Immature natural killer cell (primary cell): ENCODE data around the gene DUSP14. TPM values are rescaled to one million over a fixed set of nuclear protein-coding genes. Genes with fewer than 3 reads are reported as not detected.
"Not testable (repeated sequence)": the region's sequence is repeated elsewhere in the genome, so short reads cannot be mapped to it uniquely, and the experiment has no call there.

Experiments used
- DNase-seq, 3 donors: peaks; one replicate each; pipeline ENCODE4 v3.0.0; 2022; ENCODE audit warnings: mixed read lengths in 1 of 3
- H3K27ac Mint-ChIP-seq, 6 donors: one replicate each; pipeline ENCODE4 v1.8.0; 2020; ENCODE audit warnings: mixed read lengths in 6 of 6, mild to moderate bottlenecking in 5 of 6, inconsistent platforms in 4 of 6, moderate library complexity in 3 of 6
- H3K27me3 Mint-ChIP-seq, 3 donors: one replicate each; pipeline ENCODE4 v1.8.0; 2020 to 2021; ENCODE audit warnings: low read depth in 3 of 3, mild to moderate bottlenecking in 3 of 3, mixed read lengths in 3 of 3, moderate library complexity in 3 of 3, inconsistent platforms in 1 of 3
- H3K36me3 Mint-ChIP-seq, 3 donors: one replicate each; pipeline ENCODE4 v1.8.0; 2020; ENCODE audit warnings: mixed read lengths in 3 of 3, inconsistent platforms in 2 of 3, mild to moderate bottlenecking in 2 of 3
- H3K4me1 Mint-ChIP-seq, 2 donors: one replicate each; pipeline ENCODE4 v1.8.0; 2020; ENCODE audit warnings: inconsistent platforms in 2 of 2, mild to moderate bottlenecking in 2 of 2, mixed read lengths in 2 of 2, moderate library complexity in 1 of 2
- H3K4me3 Mint-ChIP-seq, 5 donors: one replicate each; pipeline ENCODE4 v1.8.0; 2020; ENCODE audit warnings: mild to moderate bottlenecking in 5 of 5, mixed read lengths in 5 of 5, inconsistent platforms in 3 of 5, moderate library complexity in 3 of 5
- H3K9me3 Mint-ChIP-seq, 6 donors: one replicate each; pipeline ENCODE4 v1.8.0; 2020; ENCODE audit warnings: mild to moderate bottlenecking in 6 of 6, mixed read lengths in 6 of 6, inconsistent platforms in 4 of 6, moderate library complexity in 3 of 6
- polyA plus RNA-seq, 3 donors: library from polyadenylated mRNA; unstranded; fragments of 300-500 nt; fragmentation: Illumina TruSeq; gene quantifications; one replicate each; pipeline ENCODE4 v1.2.3, GENCODE V29; 2021

The DUSP14 gene, protein sequence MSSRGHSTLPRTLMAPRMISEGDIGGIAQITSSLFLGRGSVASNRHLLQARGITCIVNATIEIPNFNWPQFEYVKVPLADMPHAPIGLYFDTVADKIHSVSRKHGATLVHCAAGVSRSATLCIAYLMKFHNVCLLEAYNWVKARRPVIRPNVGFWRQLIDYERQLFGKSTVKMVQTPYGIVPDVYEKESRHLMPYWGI
- polyA plus RNA-seq, result 10 to 100 TPM; 18.1 to 25.9 (median 19.2) TPM

DNA sequence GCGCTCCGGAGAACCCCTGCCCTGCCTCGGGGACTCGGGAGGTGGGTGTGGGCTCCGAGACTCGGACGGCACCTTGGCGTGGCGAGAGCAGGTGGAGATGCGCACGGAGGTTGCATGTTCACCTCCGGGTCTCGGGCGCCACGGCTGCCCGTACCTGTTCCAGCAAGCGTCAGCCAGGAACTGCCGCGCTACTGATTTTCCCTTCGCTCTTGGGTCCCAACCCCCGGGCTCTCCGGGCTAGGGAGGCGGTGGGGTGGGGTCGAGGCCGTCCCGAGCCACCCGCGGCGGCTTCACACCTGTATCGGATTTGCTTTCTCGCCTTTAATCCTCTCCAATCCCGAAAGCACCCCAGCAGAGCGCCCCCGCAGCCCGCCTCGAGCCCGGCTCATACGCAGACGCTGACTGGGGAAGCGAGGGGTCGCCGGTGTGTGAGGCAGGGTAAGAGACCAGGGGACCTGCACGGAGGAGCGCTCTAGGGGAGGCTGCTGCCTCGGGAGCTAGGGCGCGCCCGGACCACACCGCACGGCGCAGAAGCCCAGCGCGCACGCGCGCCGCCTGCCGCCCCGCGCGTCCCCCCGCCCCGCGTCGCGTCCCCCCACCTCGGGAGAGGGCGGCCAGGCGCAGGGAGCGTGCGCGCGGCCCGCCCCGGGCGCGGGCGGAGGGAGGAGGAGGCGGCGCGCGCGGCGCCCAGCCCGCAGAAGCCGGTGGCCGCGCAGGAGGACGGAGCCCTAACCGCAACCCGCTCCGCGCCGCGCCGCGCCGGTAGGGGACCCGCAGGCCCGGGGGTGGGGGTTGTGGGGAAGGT is at the start of gene DUSP14:
Gene DUSP14 (plus strand): TSS at position 695 of the 805 bp plus-strand sequence. CDS start 22,382 bp downstream, outside the sequence.
- Mint-ChIP-seq H3K27ac (peak within 1 kb of the TSS; percentile 75 to 93 (median 88)), H3K4me3 (peak within 1 kb of the TSS; percentile 91 to 96 (median 93)), H3K36me3 (no peaks in the 10 kb centered on the region), H3K9me3 (peaks cover 0 to 3% (median 0%) of the 10 kb centered on the region in 6 donors), H3K27me3 (peaks cover 5 to 8% (median 6%) of the 10 kb centered on the region in 3 donors), H3K4me1 (peaks cover 28 to 29% of the 10 kb centered on the region in 2 donors)
- peak; percentile 81 to 86 (median 85) for DNase-seq

DNA sequence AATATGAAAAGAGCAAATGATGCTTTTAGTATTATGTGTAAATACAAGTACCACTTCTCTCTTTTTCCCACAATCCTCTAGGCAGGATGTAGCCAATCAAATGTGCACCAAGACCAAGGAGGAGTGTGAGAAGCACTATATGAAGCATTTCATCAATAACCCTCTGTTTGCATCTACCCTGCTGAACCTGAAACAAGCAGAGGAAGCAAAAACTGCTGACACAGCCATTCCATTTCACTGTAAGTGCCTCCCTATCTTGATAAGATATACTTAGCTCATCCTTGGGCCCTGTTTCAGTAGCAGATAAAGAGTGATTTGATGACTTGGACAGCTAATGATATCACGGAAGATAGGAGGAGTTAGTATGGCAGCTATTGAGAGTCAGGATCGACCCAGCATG is 49.3 kb upstream of the DUSP14 start:
- H3K4me1 Mint-ChIP-seq, result peaks cover 0 to 2% of the 10 kb centered on the region in 2 donors
- H3K27me3 Mint-ChIP-seq, result no peaks in the 10 kb centered on the region
- H3K27ac Mint-ChIP-seq, result no peak overlapping the region
- no peak overlapping the region for H3K4me3 Mint-ChIP-seq
- H3K9me3 Mint-ChIP-seq, result no peaks in the 10 kb centered on the region
- peaks cover 7 to 35% (median 23%) of the 10 kb centered on the region in 3 donors for H3K36me3 Mint-ChIP-seq
- no peak for DNase-seq

DNA sequence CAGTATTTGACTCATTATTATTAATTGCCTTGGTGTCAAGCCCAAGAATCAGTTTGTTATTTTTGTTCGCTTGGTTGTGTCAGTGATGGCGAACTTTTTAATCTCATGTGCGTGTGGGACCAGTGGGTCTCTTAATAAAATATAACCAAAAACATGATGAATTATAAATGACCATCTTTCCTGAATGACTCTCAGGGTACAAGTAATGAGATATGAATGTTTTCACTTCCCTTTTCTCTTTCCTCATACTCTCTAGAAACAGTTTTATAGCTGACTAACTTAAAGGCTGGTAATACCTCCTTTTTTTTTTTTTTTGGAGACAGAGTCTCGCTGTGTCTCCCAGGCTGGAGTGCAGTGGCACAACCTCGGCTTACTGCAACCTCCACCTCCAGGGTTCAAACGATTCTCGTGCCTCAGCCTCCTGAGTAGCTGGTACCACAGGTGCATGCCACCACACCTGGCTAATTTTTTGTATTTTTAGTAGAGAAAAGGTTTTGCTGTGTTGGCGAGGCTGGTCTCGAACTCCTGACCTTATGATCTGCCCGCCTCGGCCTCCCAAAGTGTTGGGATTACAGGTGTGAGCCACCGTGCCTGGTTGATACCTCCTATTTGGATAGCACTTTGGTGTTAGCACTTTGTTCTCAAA is 48.2 kb upstream of the DUSP14 start:
- H3K27me3 Mint-ChIP-seq, H3K4me3 Mint-ChIP-seq, DNase-seq, H3K27ac Mint-ChIP-seq, H3K4me1 Mint-ChIP-seq, H3K9me3 Mint-ChIP-seq: not testable (repeated sequence)
- peaks cover 7 to 36% (median 27%) of the 10 kb centered on the region in 3 donors for H3K36me3 Mint-ChIP-seq

DNA sequence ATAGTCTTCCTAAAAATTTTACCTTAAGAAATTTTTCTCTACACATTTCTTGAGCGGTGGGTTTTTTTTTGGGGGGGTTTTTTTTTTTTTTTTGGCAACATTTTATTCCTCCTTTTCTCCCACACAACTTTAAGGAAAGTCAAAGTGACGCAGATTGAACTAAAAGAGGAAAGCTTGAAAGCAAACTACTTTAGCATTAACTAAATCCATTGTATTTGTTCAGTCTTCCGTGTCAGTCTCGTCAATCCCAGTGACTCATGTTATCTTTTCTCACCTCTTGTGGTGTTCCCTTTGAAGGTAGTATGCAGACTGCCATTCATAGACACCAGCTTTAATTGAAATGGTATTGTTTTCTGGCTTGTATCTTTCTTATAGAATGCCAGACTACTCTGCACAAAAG is 43.7 kb upstream of the DUSP14 start:
- Mint-ChIP-seq H3K9me3 (no peaks in the 10 kb centered on the region), H3K27me3 (no peaks in the 10 kb centered on the region), H3K36me3 (peaks cover 7 to 39% (median 8%) of the 10 kb centered on the region in 3 donors), H3K4me3 (no peak overlapping the region), H3K4me1 (no peaks in the 10 kb centered on the region), H3K27ac (no peak overlapping the region)
- DNase-seq, result no peak

DNA sequence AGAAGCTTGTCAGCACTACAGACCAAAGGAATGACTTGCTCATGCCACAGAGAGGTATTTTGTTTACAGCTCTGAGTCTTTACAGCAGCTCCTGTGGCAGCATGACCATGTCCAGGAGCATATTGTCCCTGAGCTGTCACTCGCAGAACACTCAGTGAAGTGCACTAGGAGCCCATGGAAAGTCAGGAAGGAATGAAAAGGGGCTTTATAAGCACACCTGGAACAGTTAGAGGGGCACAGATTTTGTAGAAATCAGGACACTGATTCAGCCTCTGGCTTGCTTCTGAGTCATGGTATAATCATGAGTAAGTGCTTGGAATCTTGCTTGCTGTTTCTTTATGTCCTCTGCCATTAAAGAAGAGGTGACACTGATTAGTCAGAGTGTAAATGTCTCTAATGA is 42.0 kb upstream of the DUSP14 start:
- no peak overlapping the region for H3K27ac Mint-ChIP-seq
- H3K4me1 Mint-ChIP-seq, result no peaks in the 10 kb centered on the region
- H3K36me3 Mint-ChIP-seq, result peaks cover 8 to 41% (median 12%) of the 10 kb centered on the region in 3 donors
- DNase-seq, result no peak
- H3K9me3 Mint-ChIP-seq, result no peaks in the 10 kb centered on the region
- H3K27me3 Mint-ChIP-seq, result no peaks in the 10 kb centered on the region
- H3K4me3 Mint-ChIP-seq, result no peak overlapping the region

DNA sequence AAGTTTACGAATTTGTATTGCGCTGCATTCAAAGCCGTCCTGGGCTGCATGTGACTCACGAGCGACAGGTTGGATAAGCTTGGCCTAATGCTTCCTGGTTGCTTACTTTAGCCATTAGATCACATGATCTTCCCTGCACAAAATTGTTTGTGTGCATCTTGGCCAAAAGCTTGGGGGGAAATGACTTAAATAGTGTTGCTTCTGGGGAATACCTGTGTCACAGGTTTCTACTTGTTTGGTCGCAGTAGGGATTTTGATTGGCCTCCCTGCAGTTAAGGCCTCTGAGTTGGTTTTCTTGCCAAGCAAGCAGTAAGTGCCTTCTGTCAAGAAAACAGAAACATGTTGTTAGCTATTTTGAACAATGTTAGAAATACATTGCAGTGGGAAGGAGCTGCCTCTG is 39.6 kb upstream of the DUSP14 start:
- Mint-ChIP-seq H3K27ac (no peak overlapping the region), H3K4me3 (no peak overlapping the region), H3K36me3 (peaks cover 4 to 33% (median 12%) of the 10 kb centered on the region in 3 donors)

DNA sequence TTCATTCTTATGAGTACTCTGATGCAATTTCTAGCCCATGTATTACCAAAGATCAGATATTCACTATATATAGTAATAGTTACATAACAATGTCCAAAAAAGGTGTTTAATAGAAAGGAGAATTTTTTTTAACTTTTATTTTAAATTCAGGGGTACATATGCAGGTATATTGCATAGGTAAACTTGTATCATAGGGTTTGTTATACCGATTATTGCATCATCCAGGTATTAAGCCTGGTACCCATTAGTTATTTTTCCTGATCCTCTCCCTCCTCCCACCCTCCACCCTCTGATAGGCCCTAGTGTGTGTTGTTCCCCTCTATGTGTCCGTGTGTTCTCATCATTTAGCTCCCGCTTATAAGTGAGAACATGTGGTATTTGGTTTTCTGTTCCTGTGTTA is 31.9 kb upstream of the DUSP14 start:
- H3K36me3 Mint-ChIP-seq, result peaks cover 4 to 14% (median 9%) of the 10 kb centered on the region in 3 donors
- not testable (repeated sequence) for H3K27ac Mint-ChIP-seq, H3K9me3 Mint-ChIP-seq, DNase-seq, H3K4me3 Mint-ChIP-seq, H3K27me3 Mint-ChIP-seq, H3K4me1 Mint-ChIP-seq

More for the DNA sequence above, 39.6 kb upstream of the DUSP14 start:
- H3K9me3 Mint-ChIP-seq, result no peaks in the 10 kb centered on the region
- H3K27me3 Mint-ChIP-seq, result no peaks in the 10 kb centered on the region
- H3K4me1 Mint-ChIP-seq, result no peaks in the 10 kb centered on the region
- DNase-seq, result no peak

DNA sequence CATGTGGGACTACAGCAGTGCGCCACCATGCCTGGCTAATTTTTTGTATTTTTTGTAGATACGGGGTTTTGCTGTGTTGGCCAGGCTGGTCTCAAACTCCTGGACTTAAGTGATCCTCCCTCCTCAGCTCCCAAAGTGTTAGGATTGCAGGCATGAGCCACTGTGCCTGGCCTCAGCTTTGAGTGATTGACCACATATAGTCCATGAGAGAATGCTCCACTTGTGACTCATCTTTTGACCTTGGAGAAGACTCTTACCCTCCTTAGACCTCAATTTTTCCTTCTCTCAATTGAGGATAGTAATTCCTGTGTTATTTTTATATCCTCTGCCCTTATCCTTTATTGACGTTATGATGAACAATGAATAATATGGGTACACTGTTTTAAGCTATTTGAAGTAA is 30.9 kb upstream of the DUSP14 start:
- H3K9me3 Mint-ChIP-seq, result no peaks in the 10 kb centered on the region
- no peaks in the 10 kb centered on the region for H3K27me3 Mint-ChIP-seq
- H3K4me3 Mint-ChIP-seq, result no peak overlapping the region
- peaks cover 4 to 14% (median 9%) of the 10 kb centered on the region in 3 donors for H3K36me3 Mint-ChIP-seq
- DNase-seq, result no peak
- no peak overlapping the region for H3K27ac Mint-ChIP-seq
- H3K4me1 Mint-ChIP-seq, result no peaks in the 10 kb centered on the region

DNA sequence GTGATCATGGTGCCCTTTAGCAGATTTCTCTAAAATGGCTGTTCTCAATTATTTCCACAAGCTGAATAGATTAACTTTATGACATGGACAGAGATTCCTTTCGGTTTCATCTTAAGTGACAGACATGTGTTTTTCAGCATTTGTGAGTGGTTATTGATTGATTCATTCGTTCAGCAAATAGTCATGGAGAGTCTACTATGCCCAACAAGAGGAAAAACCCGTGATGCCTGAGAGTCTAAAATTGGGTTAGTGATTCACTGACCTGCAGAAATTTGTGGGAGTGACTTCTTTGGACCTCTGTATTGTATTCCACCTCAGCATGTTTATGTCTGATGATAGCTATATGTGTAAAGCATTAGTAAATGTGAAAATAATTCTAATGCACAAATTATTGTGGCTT is 28.0 kb upstream of the DUSP14 start:
- peaks cover 9 to 25% (median 13%) of the 10 kb centered on the region in 3 donors for H3K36me3 Mint-ChIP-seq
- H3K4me1 Mint-ChIP-seq, result no peaks in the 10 kb centered on the region
- no peaks in the 10 kb centered on the region for H3K27me3 Mint-ChIP-seq
- no peak for DNase-seq
- H3K27ac Mint-ChIP-seq, result peak overlapping the region in 1 of 6 donors; percentile 23
- no peak overlapping the region for H3K4me3 Mint-ChIP-seq
- H3K9me3 Mint-ChIP-seq, result no peaks in the 10 kb centered on the region

DNA sequence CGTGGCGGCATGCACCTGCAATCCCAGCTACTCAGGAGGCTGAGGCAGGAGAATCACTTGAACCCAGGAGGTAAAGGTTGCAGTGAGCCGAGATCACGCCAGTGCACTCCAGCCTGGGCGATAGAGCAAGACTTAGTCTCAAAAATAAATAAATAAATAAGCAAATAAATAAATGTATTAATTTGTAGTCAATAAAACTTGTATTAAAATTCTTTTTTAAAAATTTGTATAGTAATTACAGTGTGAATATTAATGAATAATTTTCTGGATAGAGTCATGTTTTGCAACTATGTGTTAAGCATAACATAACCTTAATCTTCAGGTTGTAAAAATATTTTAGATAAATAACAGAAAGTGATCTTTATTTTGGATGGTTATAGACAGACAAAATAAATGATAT is 27.2 kb upstream of the DUSP14 start:
- H3K9me3 Mint-ChIP-seq, result no peaks in the 10 kb centered on the region
- H3K27me3 Mint-ChIP-seq, result no peaks in the 10 kb centered on the region
- no peak overlapping the region for H3K4me3 Mint-ChIP-seq
- H3K27ac Mint-ChIP-seq, result no peak overlapping the region
- no peak for DNase-seq
- H3K4me1 Mint-ChIP-seq, result no peaks in the 10 kb centered on the region
- peaks cover 9 to 26% (median 13%) of the 10 kb centered on the region in 3 donors for H3K36me3 Mint-ChIP-seq

DNA sequence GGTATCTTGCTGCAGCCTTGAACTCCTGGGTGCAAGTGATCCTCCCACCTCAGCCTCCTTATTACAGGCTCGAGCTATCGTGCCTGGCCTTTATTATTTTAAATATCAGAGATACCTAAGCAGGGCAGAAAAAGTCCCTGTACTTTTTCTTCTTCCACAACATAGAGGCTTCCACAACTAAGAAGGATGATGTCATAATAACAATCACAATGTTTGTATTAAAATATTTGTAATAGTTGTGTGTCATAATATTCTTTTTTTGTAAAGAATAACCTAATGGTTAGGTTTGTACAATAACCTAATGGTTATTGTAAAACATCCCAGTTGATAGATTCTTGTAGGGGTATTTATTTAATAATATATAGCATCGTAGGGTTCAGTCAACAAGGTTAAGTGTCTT is 26.7 kb upstream of the DUSP14 start:
- no peak overlapping the region for H3K4me3 Mint-ChIP-seq
- H3K27me3 Mint-ChIP-seq, result no peaks in the 10 kb centered on the region
- no peaks in the 10 kb centered on the region for H3K4me1 Mint-ChIP-seq
- H3K27ac Mint-ChIP-seq, result no peak overlapping the region
- DNase-seq, result no peak
- peaks cover 9 to 26% (median 13%) of the 10 kb centered on the region in 3 donors for H3K36me3 Mint-ChIP-seq
- no peaks in the 10 kb centered on the region for H3K9me3 Mint-ChIP-seq

DNA sequence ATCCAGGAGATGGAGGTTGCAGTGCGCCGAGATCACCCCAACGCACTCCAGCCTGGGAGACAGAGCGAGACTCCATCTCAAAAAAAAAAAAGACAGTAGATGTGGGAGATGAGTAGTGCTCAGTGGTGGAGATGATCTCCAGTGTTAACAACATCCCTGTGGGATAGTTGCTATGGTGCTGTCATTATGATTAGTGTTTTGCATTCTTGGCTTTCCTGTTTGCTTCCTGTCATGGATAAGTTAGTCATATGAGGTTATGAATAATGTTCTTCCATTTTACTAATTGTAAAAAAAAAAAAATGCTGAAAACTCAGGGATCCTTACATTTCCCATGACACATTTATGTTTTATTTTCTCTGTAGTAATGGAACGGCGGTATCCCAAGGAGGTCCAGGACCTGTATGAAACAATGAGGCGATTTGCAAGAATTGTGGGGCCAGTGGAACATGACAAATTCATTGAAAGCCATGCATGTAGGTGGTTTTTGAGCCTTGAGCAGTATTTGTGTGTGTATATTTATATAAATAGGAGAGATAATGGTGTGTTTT is 24.5 kb upstream of the DUSP14 start:
- no peak for DNase-seq
- Mint-ChIP-seq H3K36me3 (peaks cover 10 to 28% (median 13%) of the 10 kb centered on the region in 3 donors), H3K27ac (no peak overlapping the region), H3K4me3 (no peak overlapping the region), H3K4me1 (no peaks in the 10 kb centered on the region), H3K27me3 (no peaks in the 10 kb centered on the region), H3K9me3 (no peaks in the 10 kb centered on the region)

DNA sequence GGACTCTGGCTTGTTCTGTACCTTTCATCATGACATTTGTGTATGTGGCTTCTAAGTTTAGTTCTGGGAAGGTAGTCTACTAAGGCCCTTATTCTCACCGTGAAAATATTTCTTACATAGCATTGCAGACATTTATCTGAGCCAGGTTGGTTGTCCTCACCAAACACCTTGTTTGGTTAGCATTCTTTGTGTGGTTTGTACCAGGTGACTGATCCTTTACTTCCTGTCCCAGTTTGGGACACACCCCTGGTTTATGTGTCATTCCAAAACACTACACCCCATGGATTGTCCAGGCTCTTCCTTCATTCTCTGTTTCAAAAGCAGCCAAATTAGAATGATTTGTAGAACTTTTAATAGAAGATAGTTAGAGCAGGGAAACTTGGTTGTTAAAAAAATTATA is 23.2 kb upstream of the DUSP14 start:
- DNase-seq, result no peak
- peaks cover 18 to 34% (median 22%) of the 10 kb centered on the region in 3 donors for H3K36me3 Mint-ChIP-seq
- no peak overlapping the region for H3K4me3 Mint-ChIP-seq
- H3K4me1 Mint-ChIP-seq, result no peaks in the 10 kb centered on the region
- H3K27ac Mint-ChIP-seq, result no peak overlapping the region
- H3K9me3 Mint-ChIP-seq, result no peaks in the 10 kb centered on the region
- peaks cover 0 to 1% (median 0%) of the 10 kb centered on the region in 3 donors for H3K27me3 Mint-ChIP-seq

DNA sequence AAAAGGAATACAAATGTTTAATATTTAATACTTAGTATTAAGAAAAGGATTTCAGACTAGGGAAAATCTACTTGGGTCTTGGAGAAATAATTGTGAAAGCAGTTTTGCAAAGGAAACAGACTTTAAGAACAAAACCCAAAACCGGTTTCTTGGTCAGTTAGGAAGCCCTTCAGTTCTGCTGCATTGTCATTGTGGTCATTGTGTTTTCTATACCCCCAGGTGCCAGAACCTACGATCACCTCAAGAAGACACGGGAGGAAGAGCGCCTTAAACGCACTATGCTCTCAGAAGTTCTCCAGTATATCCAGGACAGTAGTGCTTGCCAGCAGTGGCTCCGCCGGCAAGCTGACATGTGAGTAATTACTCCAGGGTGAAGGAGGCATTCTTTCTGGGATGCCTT is 19.5 kb upstream of the DUSP14 start:
- Mint-ChIP-seq H3K27me3 (peaks cover 0 to 1% (median 0%) of the 10 kb centered on the region in 3 donors), H3K36me3 (peaks cover 28 to 52% (median 31%) of the 10 kb centered on the region in 3 donors), H3K27ac (peak overlapping the region in 1 of 6 donors; percentile 33), H3K4me3 (no peak overlapping the region), H3K9me3 (no peaks in the 10 kb centered on the region), H3K4me1 (no peaks in the 10 kb centered on the region)
- DNase-seq, result no peak
